Measurements from ENCODE around the gene PTEN.
A peak's percentile ranks its signal among the peaks of the same experiment; 100 is the strongest.

PTEN gene

GRCh38 chr10:87925570-87925969, 62.1 kb downstream of the PTEN start:
- DNase-seq = peak; percentile 34

- DNase-seq = no peak
Measured at GRCh38 chr10:87927091-87927490, 63.7 kb downstream of the PTEN start.

GRCh38 chr10:87928996-87929395, 65.6 kb downstream of the PTEN start:
- DNase-seq = no peak

GRCh38 chr10:87930141-87930540, 66.7 kb downstream of the PTEN start:
- DNase-seq = no peak

GRCh38 chr10:87930934-87931835, 67.8 kb downstream of the PTEN start:
- no peak for DNase-seq

GRCh38 chr10:87931836-87932230, 68.4 kb downstream of the PTEN start:
- DNase-seq = no peak

GRCh38 chr10:87935290-87936141, 72.1 kb downstream of the PTEN start:
- DNase-seq = no peak

- DNase-seq = no peak
Measured at GRCh38 chr10:87940210-87940609, 76.8 kb downstream of the PTEN start.

GRCh38 chr10:87942884-87943527, 79.6 kb downstream of the PTEN start:
- no peak for DNase-seq

GRCh38 chr10:87945984-87946383, 82.6 kb downstream of the PTEN start:
- DNase-seq = no peak

- DNase-seq = no peak
Measured at GRCh38 chr10:87952612-87953011, 89.2 kb downstream of the PTEN start.

GRCh38 chr10:87956055-87956454, 92.6 kb downstream of the PTEN start:
- no peak for DNase-seq

- no peak for DNase-seq
Measured at GRCh38 chr10:87957702-87958101, 94.3 kb downstream of the PTEN start.

- DNase-seq = no peak
Measured at GRCh38 chr10:87960230-87960629, 96.8 kb downstream of the PTEN start.

GRCh38 chr10:87961314-87961713, 97.9 kb downstream of the PTEN start:
- no peak for DNase-seq

GRCh38 chr10:87966459-87966858, 103.0 kb downstream of the PTEN start:
- DNase-seq = no peak

- no peak for DNase-seq
Measured at GRCh38 chr10:87973635-87974034, 110.2 kb downstream of the PTEN start.

- DNase-seq = no peak
Measured at GRCh38 chr10:87974130-87974529, 110.7 kb downstream of the PTEN start.

- no peak for DNase-seq
Measured at GRCh38 chr10:87974769-87975168, 111.3 kb downstream of the PTEN start.

- DNase-seq = no peak
Measured at GRCh38 chr10:87976101-87976743, 112.8 kb downstream of the PTEN start.

- no peak for DNase-seq
Measured at GRCh38 chr10:87978166-87978565, 114.7 kb downstream of the PTEN start.

GRCh38 chr10:87979847-87980246, 116.4 kb downstream of the PTEN start:
- DNase-seq = no peak

- no peak for DNase-seq
Measured at GRCh38 chr10:87983716-87984115, 120.3 kb downstream of the PTEN start.

Measured in SHP77 treated with DMSO at 0.1 percent for 48 hours (cell line).